Stimulated activated naive CD8-positive, alpha-beta T cell treated with anti-CD3 and anti-CD28 coated beads, Interleukin-15, Interleukin-2, amounts not matched to agents 100 ng/mL and 50 ng/mL, for 24 hours (primary cell): Measurements from ENCODE around the gene CDHR1.

Source experiments
- H3K27ac Mint-ChIP-seq: one replicate; pipeline ENCODE4 v1.8.0; 2021; ENCODE audit warnings: mild to moderate bottlenecking, mixed read lengths
- H3K27me3 Mint-ChIP-seq: one replicate; pipeline ENCODE4 v1.8.0; 2021; ENCODE audit warnings: mixed read lengths
- H3K36me3 Mint-ChIP-seq: one replicate; pipeline ENCODE4 v1.8.0; 2021; ENCODE audit warnings: low read depth, mixed read lengths
- H3K4me1 Mint-ChIP-seq: one replicate; pipeline ENCODE4 v1.8.0; 2021; ENCODE audit warnings: low read depth, mixed read lengths
- H3K4me3 Mint-ChIP-seq: one replicate; pipeline ENCODE4 v1.8.0; 2021; ENCODE audit warnings: mild to moderate bottlenecking, mixed read lengths
- H3K9me3 Mint-ChIP-seq: one replicate; pipeline ENCODE4 v1.8.0; 2021; ENCODE audit warnings: mixed read lengths

Gene CDHR1

GRCh38 chr10:84244651-84245270 is 50.4 kb downstream of the CDHR1 start, which contains the start of gene RGR:
TSS of gene RGR (plus strand) at chr10:84245053. CDS start at chr10:84245091, 38 bp downstream.
- Mint-ChIP-seq H3K27me3 (no peaks in the 10 kb centered on the region), H3K9me3 (no peaks in the 10 kb centered on the region), H3K27ac (no peak within 1 kb of the TSS), H3K36me3 (no peaks in the 10 kb centered on the region), H3K4me3 (no peak within 1 kb of the TSS), H3K4me1 (no peaks in the 10 kb centered on the region)

- no peaks in the 10 kb centered on the region for H3K36me3 Mint-ChIP-seq
- H3K27ac Mint-ChIP-seq, result no peak overlapping the region
- no peaks in the 10 kb centered on the region for H3K4me1 Mint-ChIP-seq
- no peaks in the 10 kb centered on the region for H3K27me3 Mint-ChIP-seq
- no peak overlapping the region for H3K4me3 Mint-ChIP-seq
- no peaks in the 10 kb centered on the region for H3K9me3 Mint-ChIP-seq
Measured at GRCh38 chr10:84247496-84247895, 53.2 kb downstream of the CDHR1 start.

- Mint-ChIP-seq H3K27me3 (no peaks in the 10 kb centered on the region), H3K36me3 (no peaks in the 10 kb centered on the region), H3K4me1 (no peaks in the 10 kb centered on the region), H3K4me3 (no peak overlapping the region), H3K27ac (no peak overlapping the region), H3K9me3 (no peaks in the 10 kb centered on the region)
Measured at GRCh38 chr10:84248794-84249193, 54.5 kb downstream of the CDHR1 start.

GRCh38 chr10:84254552-84255478 is 60.5 kb downstream of the CDHR1 start:
- Mint-ChIP-seq H3K27ac (no peak overlapping the region), H3K9me3 (no peaks in the 10 kb centered on the region)

GRCh38 chr10:84256510-84257342 is 62.4 kb downstream of the CDHR1 start:
- Mint-ChIP-seq H3K4me1 (peaks cover 4% of the 10 kb centered on the region), H3K4me3 (no peak overlapping the region), H3K27me3 (peaks cover 12% of the 10 kb centered on the region), H3K27ac (no peak overlapping the region), H3K36me3 (no peaks in the 10 kb centered on the region), H3K9me3 (no peaks in the 10 kb centered on the region)

More at GRCh38 chr10:84254552-84255478, 60.5 kb downstream of the CDHR1 start:
- H3K36me3 Mint-ChIP-seq, result no peaks in the 10 kb centered on the region
- no peak overlapping the region for H3K4me3 Mint-ChIP-seq
- peaks cover 12% of the 10 kb centered on the region for H3K27me3 Mint-ChIP-seq
- peaks cover 4% of the 10 kb centered on the region for H3K4me1 Mint-ChIP-seq

GRCh38 chr10:84257343-84258020 is 63.1 kb downstream of the CDHR1 start:
- Mint-ChIP-seq H3K27ac (no peak overlapping the region), H3K36me3 (no peaks in the 10 kb centered on the region), H3K4me1 (peaks cover 4% of the 10 kb centered on the region), H3K9me3 (no peaks in the 10 kb centered on the region), H3K27me3 (peaks cover 13% of the 10 kb centered on the region), H3K4me3 (no peak overlapping the region)

- Mint-ChIP-seq H3K36me3 (no peaks in the 10 kb centered on the region), H3K4me3 (no peak overlapping the region), H3K4me1 (peaks cover 4% of the 10 kb centered on the region)
Measured at GRCh38 chr10:84258034-84258695, 63.8 kb downstream of the CDHR1 start.

GRCh38 chr10:84261236-84261915 is 67.0 kb downstream of the CDHR1 start:
- no peaks in the 10 kb centered on the region for H3K9me3 Mint-ChIP-seq
- H3K4me3 Mint-ChIP-seq, result no peak overlapping the region
- H3K27ac Mint-ChIP-seq, result no peak overlapping the region
- peaks cover 28% of the 10 kb centered on the region for H3K27me3 Mint-ChIP-seq
- H3K36me3 Mint-ChIP-seq, result no peaks in the 10 kb centered on the region
- peaks cover 14% of the 10 kb centered on the region for H3K4me1 Mint-ChIP-seq

More at GRCh38 chr10:84258034-84258695, 63.8 kb downstream of the CDHR1 start:
- H3K27ac Mint-ChIP-seq, result no peak overlapping the region
- peaks cover 18% of the 10 kb centered on the region for H3K27me3 Mint-ChIP-seq
- H3K9me3 Mint-ChIP-seq, result no peaks in the 10 kb centered on the region

- H3K36me3 Mint-ChIP-seq, result no peaks in the 10 kb centered on the region
- H3K4me1 Mint-ChIP-seq, result peaks cover 11% of the 10 kb centered on the region
- H3K4me3 Mint-ChIP-seq, result no peak overlapping the region
Measured at GRCh38 chr10:84262190-84262956, 68.0 kb downstream of the CDHR1 start.

GRCh38 chr10:84263716-84264115 is 69.4 kb downstream of the CDHR1 start:
- Mint-ChIP-seq H3K27ac (no peak overlapping the region), H3K9me3 (no peaks in the 10 kb centered on the region), H3K4me3 (no peak overlapping the region), H3K27me3 (peaks cover 22% of the 10 kb centered on the region), H3K36me3 (no peaks in the 10 kb centered on the region), H3K4me1 (peaks cover 15% of the 10 kb centered on the region)

More at GRCh38 chr10:84262190-84262956, 68.0 kb downstream of the CDHR1 start:
- no peak overlapping the region for H3K27ac Mint-ChIP-seq
- peaks cover 22% of the 10 kb centered on the region for H3K27me3 Mint-ChIP-seq
- H3K9me3 Mint-ChIP-seq, result no peaks in the 10 kb centered on the region

- Mint-ChIP-seq H3K9me3 (no peaks in the 10 kb centered on the region), H3K4me1 (peaks cover 15% of the 10 kb centered on the region), H3K27ac (no peak overlapping the region), H3K4me3 (no peak overlapping the region), H3K36me3 (no peaks in the 10 kb centered on the region), H3K27me3 (peaks cover 16% of the 10 kb centered on the region)
Measured at GRCh38 chr10:84264611-84265141, 70.3 kb downstream of the CDHR1 start.

- no peaks in the 10 kb centered on the region for H3K9me3 Mint-ChIP-seq
- H3K27me3 Mint-ChIP-seq, result peaks cover 16% of the 10 kb centered on the region
- peaks cover 16% of the 10 kb centered on the region for H3K4me1 Mint-ChIP-seq
- H3K27ac Mint-ChIP-seq, result no peak overlapping the region
- H3K4me3 Mint-ChIP-seq, result no peak overlapping the region
- H3K36me3 Mint-ChIP-seq, result no peaks in the 10 kb centered on the region
Measured at GRCh38 chr10:84265418-84265817, 71.1 kb downstream of the CDHR1 start.
